HG03442 (cell line): ENCODE data around the gene PPHLN1.
"Not testable (repeated sequence)": the region's sequence is repeated elsewhere in the genome, so short reads cannot be mapped to it uniquely, and the experiment has no call there.

Experiments used
- ATAC-seq: cut with Tn5 transposase; IDR thresholded peaks from one replicate; pipeline ENCODE4 v1.9.1; 2021; ENCODE audit warnings: mild to moderate bottlenecking, moderate library complexity; ENCODE audit not compliant: unreplicated experiment

Gene PPHLN1

GRCh38 chr12:42364692-42365091, 38.7 kb downstream of the PPHLN1 start:
- ATAC-seq = no peak

- ATAC-seq = no peak
These were observed 39.5 kb downstream of the PPHLN1 start for GRCh38 chr12:42365486-42365885.

- ATAC-seq = no peak
These were observed 44.0 kb downstream of the PPHLN1 start for GRCh38 chr12:42370013-42370412.

- ATAC-seq = peak; percentile 88
These were observed 46.3 kb downstream of the PPHLN1 start for GRCh38 chr12:42372154-42372791.

- ATAC-seq = no peak
These were observed 47.7 kb downstream of the PPHLN1 start for GRCh38 chr12:42373669-42374068.

- ATAC-seq = no peak
These were observed 54.8 kb downstream of the PPHLN1 start for GRCh38 chr12:42380733-42381132.

GRCh38 chr12:42382013-42382696, 56.2 kb downstream of the PPHLN1 start:
- no peak for ATAC-seq

GRCh38 chr12:42385326-42385841, 59.4 kb downstream of the PPHLN1 start:
- ATAC-seq = no peak

GRCh38 chr12:42386308-42386707, 60.3 kb downstream of the PPHLN1 start:
- ATAC-seq = no peak

- not testable (repeated sequence) for ATAC-seq
These were observed 62.1 kb downstream of the PPHLN1 start for GRCh38 chr12:42388086-42388485.

- ATAC-seq = no peak
These were observed 68.5 kb downstream of the PPHLN1 start for GRCh38 chr12:42394429-42394828.

GRCh38 chr12:42396473-42397259, 70.7 kb downstream of the PPHLN1 start:
- no peak for ATAC-seq

- no peak for ATAC-seq
These were observed 76.9 kb downstream of the PPHLN1 start for GRCh38 chr12:42402821-42403411.

GRCh38 chr12:42407306-42407705, 81.3 kb downstream of the PPHLN1 start:
- no peak for ATAC-seq

GRCh38 chr12:42409471-42409870, 83.5 kb downstream of the PPHLN1 start:
- ATAC-seq = no peak

GRCh38 chr12:42410340-42410739, 84.4 kb downstream of the PPHLN1 start:
- ATAC-seq = no peak

- no peak for ATAC-seq
These were observed 94.4 kb downstream of the PPHLN1 start for GRCh38 chr12:42420395-42420794.

GRCh38 chr12:42421844-42422779, 96.1 kb downstream of the PPHLN1 start:
- peak; percentile 97 for ATAC-seq

GRCh38 chr12:42422785-42423184, 96.8 kb downstream of the PPHLN1 start:
- peak; percentile 48 for ATAC-seq

GRCh38 chr12:42426746-42427145, 100.8 kb downstream of the PPHLN1 start:
- no peak for ATAC-seq
